ENCODE results near the gene RPGR. TPM values are rescaled to one million over a fixed set of nuclear protein-coding genes. Genes with fewer than 3 reads are reported as not detected.

The RPGR gene
- total and polyA plus RNA-seq, 2 donors from 2014 or later, result 5.4 to 23.0 TPM

- no peak overlapping the region for H3K4me3 ChIP-seq (ENCODE audit: low read length in 3 of 3)
- no peak overlapping the region for H3K9ac ChIP-seq (ENCODE audit: low read length in 3 of 3)
- intact Hi-C loops (cut with DNase I), result no loop called here
- TF ChIP-seq CTCF (IDR thresholded peaks at IDR 0.05; ENCODE audit: borderline replicate concordance, extremely low read depth, insufficient read depth), result no peak
- H3K36me3 ChIP-seq (ENCODE audit: control insufficient read depth in 2 of 3, insufficient read depth in 3 of 3, low read length in 3 of 3), result no peaks in the 10 kb centered on the region
- no peak for DNase-seq
- H3K27me3 ChIP-seq (ENCODE audit: control insufficient read depth, insufficient read depth, low read length), result no peaks in the 10 kb centered on the region
- no peak for FAIRE-seq
- H3K4me1 ChIP-seq (ENCODE audit: control insufficient read depth in 2 of 3, insufficient read depth in 2 of 3, low read depth in 1 of 3, low read length in 3 of 3), result no peaks in the 10 kb centered on the region
- H3K9me3 ChIP-seq (ENCODE audit: control insufficient read depth in 2 of 3, insufficient read depth in 1 of 3, low read length in 3 of 3), result no peaks in the 10 kb centered on the region
- no peak overlapping the region for H3K27ac ChIP-seq (ENCODE audit: low read depth in 2 of 2, low read length in 2 of 2)
Measured at GRCh38 chrX:38260231-38260630, 67.1 kb downstream of the RPGR start.

- DNase-seq, result no peak
- no peak for FAIRE-seq
- Histone ChIP-seq H3K36me3 (ENCODE audit: control insufficient read depth in 2 of 3, insufficient read depth in 3 of 3, low read length in 3 of 3) (no peaks in the 10 kb centered on the region), H3K4me1 (ENCODE audit: control insufficient read depth in 2 of 3, insufficient read depth in 2 of 3, low read depth in 1 of 3, low read length in 3 of 3) (no peaks in the 10 kb centered on the region), H3K9me3 (ENCODE audit: control insufficient read depth in 2 of 3, insufficient read depth in 1 of 3, low read length in 3 of 3) (no peaks in the 10 kb centered on the region), H3K4me3 (ENCODE audit: low read length in 3 of 3) (no peak overlapping the region), H3K9ac (ENCODE audit: low read length in 3 of 3) (no peak overlapping the region), H3K27ac (ENCODE audit: low read depth in 2 of 2, low read length in 2 of 2) (no peak overlapping the region), H3K27me3 (ENCODE audit: control insufficient read depth, insufficient read depth, low read length) (no peaks in the 10 kb centered on the region)
- TF ChIP-seq CTCF (IDR thresholded peaks at IDR 0.05; ENCODE audit: borderline replicate concordance, extremely low read depth, insufficient read depth), result no peak
- intact Hi-C loops (cut with DNase I), result no loop called here
Measured at GRCh38 chrX:38256019-38256418, 71.3 kb downstream of the RPGR start.

GRCh38 chrX:38249965-38250364 lies 77.3 kb downstream of the RPGR start:
- Histone ChIP-seq H3K4me3 (ENCODE audit: low read length in 3 of 3) (no peak overlapping the region), H3K9ac (ENCODE audit: low read length in 3 of 3) (no peak overlapping the region), H3K9me3 (ENCODE audit: control insufficient read depth in 2 of 3, insufficient read depth in 1 of 3, low read length in 3 of 3) (no peaks in the 10 kb centered on the region), H3K4me1 (ENCODE audit: control insufficient read depth in 2 of 3, insufficient read depth in 2 of 3, low read depth in 1 of 3, low read length in 3 of 3) (no peaks in the 10 kb centered on the region), H3K27me3 (ENCODE audit: control insufficient read depth, insufficient read depth, low read length) (no peaks in the 10 kb centered on the region), H3K36me3 (ENCODE audit: control insufficient read depth in 2 of 3, insufficient read depth in 3 of 3, low read length in 3 of 3) (no peaks in the 10 kb centered on the region), H3K27ac (ENCODE audit: low read depth in 2 of 2, low read length in 2 of 2) (no peak overlapping the region)
- FAIRE-seq (no peak), DNase-seq (peak in 2 of 5 donors; percentile 2 to 44)
- intact Hi-C loops (cut with DNase I), result no loop called here
- TF ChIP-seq CTCF (IDR thresholded peaks at IDR 0.05; ENCODE audit: borderline replicate concordance, extremely low read depth, insufficient read depth), result no peak

GRCh38 chrX:38247051-38247450 lies 80.3 kb downstream of the RPGR start:
- H3K9ac ChIP-seq (ENCODE audit: low read length in 3 of 3), result no peak overlapping the region
- no peak for TF ChIP-seq CTCF (IDR thresholded peaks at IDR 0.05; ENCODE audit: borderline replicate concordance, extremely low read depth, insufficient read depth)
- H3K27ac ChIP-seq (ENCODE audit: low read depth in 2 of 2, low read length in 2 of 2), result no peak overlapping the region
- no peak for FAIRE-seq
- H3K9me3 ChIP-seq (ENCODE audit: control insufficient read depth in 2 of 3, insufficient read depth in 1 of 3, low read length in 3 of 3), result no peaks in the 10 kb centered on the region
- intact Hi-C loops (cut with DNase I), result no loop called here
- H3K4me3 ChIP-seq (ENCODE audit: low read length in 3 of 3), result no peak overlapping the region
- H3K4me1 ChIP-seq (ENCODE audit: control insufficient read depth in 2 of 3, insufficient read depth in 2 of 3, low read depth in 1 of 3, low read length in 3 of 3), result no peaks in the 10 kb centered on the region
- no peaks in the 10 kb centered on the region for H3K36me3 ChIP-seq (ENCODE audit: control insufficient read depth in 2 of 3, insufficient read depth in 3 of 3, low read length in 3 of 3)
- no peaks in the 10 kb centered on the region for H3K27me3 ChIP-seq (ENCODE audit: control insufficient read depth, insufficient read depth, low read length)
- DNase-seq, result no peak
